Epithelial cell of prostate (primary cell): Measurements from ENCODE around the gene IL15RA.

Experiments used
- DNase-seq: peaks from one replicate; pipeline ENCODE4 v3.0.0-alpha.2; 2011; ENCODE audit warnings: low read depth, low spot score
- H3K27ac ChIP-seq: fragments of 450-650 bp; 2 replicates; pipeline ENCODE4 v1.5.1; 2017; ENCODE audit warnings: mild to moderate bottlenecking

Gene IL15RA, protein sequence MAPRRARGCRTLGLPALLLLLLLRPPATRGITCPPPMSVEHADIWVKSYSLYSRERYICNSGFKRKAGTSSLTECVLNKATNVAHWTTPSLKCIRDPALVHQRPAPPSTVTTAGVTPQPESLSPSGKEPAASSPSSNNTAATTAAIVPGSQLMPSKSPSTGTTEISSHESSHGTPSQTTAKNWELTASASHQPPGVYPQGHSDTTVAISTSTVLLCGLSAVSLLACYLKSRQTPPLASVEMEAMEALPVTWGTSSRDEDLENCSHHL

GRCh38 chr10:5977471-5978229 lies at the start of gene IL15RA:
Gene IL15RA, minus strand, starts transcription at chr10:5977543. Its CDS starts 51 bp downstream, at chr10:5977492.
- DNase-seq = peak; percentile 16
- H3K27ac ChIP-seq = peak within 1 kb of the TSS; percentile 15

- DNase-seq = no peak
- no peak overlapping the region for H3K27ac ChIP-seq
Measured at GRCh38 chr10:6025683-6026255, 48.4 kb upstream of the IL15RA start.

- H3K27ac ChIP-seq = no peak overlapping the region
- no peak for DNase-seq
Measured at GRCh38 chr10:6024334-6024682, 47.0 kb upstream of the IL15RA start.

DNA sequence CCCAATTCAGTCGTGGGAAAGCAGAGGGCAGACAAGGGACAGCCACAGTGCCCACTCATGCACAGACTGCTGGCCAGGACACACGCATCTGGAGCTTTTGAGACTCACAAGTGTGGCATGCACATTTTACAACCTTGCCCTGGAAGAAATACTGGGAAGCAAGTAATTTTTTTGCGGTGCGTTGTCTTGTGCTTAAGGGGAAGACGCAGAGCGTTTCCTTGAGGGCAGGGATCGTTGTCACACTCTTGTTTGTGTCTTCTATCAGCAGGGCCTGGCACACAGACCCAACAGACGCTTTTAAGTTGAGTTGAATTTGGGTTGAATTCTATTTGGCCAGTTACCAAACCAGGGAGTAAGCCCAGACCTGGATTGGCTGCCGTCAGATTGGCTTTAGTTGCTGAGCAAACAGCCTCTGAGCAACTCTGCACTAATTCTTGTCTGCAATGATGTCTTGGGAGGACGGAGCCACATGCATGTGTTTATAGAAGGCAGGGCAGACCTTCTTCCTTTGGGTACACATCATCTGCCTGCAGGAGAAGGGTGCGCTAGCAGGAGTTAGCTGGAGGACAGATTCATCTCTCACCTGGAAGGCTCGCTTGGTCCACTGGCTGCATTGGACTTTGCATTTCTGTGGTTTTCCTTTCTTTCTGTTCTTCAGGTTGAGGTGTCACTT lies 46.5 kb upstream of the IL15RA start:
- no peak overlapping the region for H3K27ac ChIP-seq
- no peak for DNase-seq

GRCh38 chr10:6022660-6023059 lies 45.3 kb upstream of the IL15RA start:
- no peak overlapping the region for H3K27ac ChIP-seq
- no peak for DNase-seq

- no peak overlapping the region for H3K27ac ChIP-seq
- no peak for DNase-seq
Measured at GRCh38 chr10:6020826-6021225, 43.5 kb upstream of the IL15RA start.

- H3K27ac ChIP-seq = no peak overlapping the region
- no peak for DNase-seq
Measured at GRCh38 chr10:6019796-6020195, 42.5 kb upstream of the IL15RA start.

- no peak overlapping the region for H3K27ac ChIP-seq
- DNase-seq = no peak
Measured at GRCh38 chr10:6019010-6019782, 41.9 kb upstream of the IL15RA start.

- no peak for DNase-seq
- no peak overlapping the region for H3K27ac ChIP-seq
Measured at GRCh38 chr10:6018422-6018821, 41.1 kb upstream of the IL15RA start.

DNA sequence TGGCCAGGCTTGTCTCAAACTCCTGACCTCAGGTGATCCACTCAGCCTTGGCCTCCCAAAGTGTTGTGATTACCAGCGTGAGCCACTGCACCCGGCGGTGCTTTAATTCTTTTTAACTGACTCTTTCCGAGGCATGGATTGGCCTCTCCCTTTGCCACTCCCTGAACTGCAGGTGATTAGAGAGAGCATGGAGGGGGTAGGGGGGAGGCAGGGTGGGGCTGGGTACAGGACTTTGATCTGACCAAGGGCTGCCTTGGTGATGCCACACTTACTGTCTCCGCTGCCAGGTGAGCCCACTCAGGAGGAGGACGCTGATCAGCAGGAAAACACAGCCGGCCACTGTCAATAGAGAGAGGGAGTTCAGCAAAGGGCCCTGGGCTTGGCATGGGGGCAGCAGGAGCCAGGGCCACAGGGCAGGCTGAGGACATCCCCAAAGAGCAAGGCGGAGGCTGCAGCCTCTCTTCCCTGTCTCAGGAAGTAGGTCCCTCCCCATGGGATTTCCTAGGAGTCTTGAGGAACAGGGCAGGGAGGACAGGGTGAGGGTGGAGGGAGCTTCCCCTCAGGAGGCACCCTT lies 40.5 kb upstream of the IL15RA start:
- no peak overlapping the region for H3K27ac ChIP-seq
- DNase-seq = no peak

- DNase-seq = no peak
- H3K27ac ChIP-seq = no peak overlapping the region
Measured at GRCh38 chr10:6014241-6014761, 37.0 kb upstream of the IL15RA start.

- no peak overlapping the region for H3K27ac ChIP-seq
- no peak for DNase-seq
Measured at GRCh38 chr10:6013413-6014192, 36.3 kb upstream of the IL15RA start.

GRCh38 chr10:6012121-6012905 lies 35.0 kb upstream of the IL15RA start:
- no peak for DNase-seq
- H3K27ac ChIP-seq = no peak overlapping the region

DNA sequence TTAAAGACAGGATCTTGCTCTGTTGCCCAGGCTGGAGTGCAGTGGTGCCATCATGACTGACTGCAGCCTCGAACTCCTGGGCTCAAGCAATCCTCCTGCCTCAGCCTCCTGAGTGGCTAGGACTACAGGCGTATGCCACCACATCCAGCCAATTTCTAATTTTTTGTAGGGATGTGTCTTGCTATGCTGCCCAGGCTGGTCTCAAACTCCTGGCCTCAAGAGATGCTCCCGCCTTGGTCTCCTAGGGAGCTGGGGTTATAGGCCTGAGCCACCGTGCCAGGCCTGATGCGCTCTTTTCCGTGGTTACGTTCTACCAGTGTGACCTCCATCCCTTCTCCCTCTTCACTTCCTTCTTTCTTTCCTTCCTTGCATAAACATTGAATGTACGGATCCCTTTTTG lies 34.2 kb upstream of the IL15RA start:
- DNase-seq = no peak

GRCh38 chr10:6010569-6010968 lies 33.2 kb upstream of the IL15RA start:
- DNase-seq = no peak

More for the DNA sequence above, 34.2 kb upstream of the IL15RA start:
- no peak overlapping the region for H3K27ac ChIP-seq

GRCh38 chr10:6009961-6010360 lies 32.6 kb upstream of the IL15RA start:
- no peak for DNase-seq
- H3K27ac ChIP-seq = no peak overlapping the region

More at GRCh38 chr10:6010569-6010968, 33.2 kb upstream of the IL15RA start:
- H3K27ac ChIP-seq = no peak overlapping the region

DNA sequence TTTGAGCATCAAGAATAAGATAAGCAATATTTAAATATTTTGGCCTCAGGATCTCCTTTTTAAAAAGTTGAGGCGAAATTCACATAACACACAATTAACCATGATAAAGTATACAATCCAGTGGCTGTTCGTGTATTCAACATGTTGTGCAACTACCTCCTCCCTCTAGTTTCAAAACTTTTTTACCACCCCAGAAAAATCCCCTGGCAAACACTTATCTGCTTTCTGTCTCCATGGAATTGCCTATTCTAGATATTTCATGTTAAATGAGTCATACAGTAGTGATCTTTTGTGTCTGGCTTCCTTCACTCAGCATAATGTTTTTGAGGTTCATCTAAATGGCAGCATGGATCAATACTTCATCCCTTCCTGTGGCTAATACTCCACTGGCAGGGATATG lies 31.8 kb upstream of the IL15RA start:
- no peak overlapping the region for H3K27ac ChIP-seq
- no peak for DNase-seq

DNA sequence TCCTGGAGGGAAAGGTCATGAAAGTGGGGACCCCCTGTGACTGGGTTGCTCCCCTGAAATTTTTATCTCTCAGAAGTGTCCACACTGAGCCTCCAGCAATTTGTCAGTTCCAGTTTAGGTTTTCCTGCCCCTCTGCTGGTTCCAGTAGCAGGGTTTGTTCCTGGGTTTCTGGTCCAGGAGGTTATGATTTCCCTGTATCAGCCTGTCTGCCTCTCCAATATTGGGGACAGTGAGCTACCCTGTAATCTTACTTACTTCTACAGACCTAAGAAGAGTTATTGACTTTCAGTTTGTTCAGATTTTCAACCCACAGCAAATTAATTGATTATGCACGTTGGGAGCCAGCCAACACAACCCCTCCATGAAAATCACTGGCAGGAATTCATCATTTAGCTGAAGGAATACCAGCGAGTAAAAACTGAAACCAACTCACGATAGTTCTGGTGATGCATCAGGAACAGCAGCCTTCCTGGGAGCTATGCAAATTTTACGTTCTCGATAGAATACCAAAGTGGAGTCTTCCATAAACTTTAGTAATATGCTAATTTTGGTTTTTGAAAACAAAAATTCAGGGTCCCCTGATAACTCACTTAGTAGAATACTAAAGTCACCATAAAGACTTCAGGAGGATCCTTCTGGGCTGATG lies 31.3 kb upstream of the IL15RA start:
- no peak overlapping the region for H3K27ac ChIP-seq
- DNase-seq = no peak
